Measurements from ENCODE around the gene SOX6. TPM values are rescaled to one million over a fixed set of nuclear protein-coding genes. Genes with fewer than 3 reads are reported as not detected.

SOX6 gene
- polyA plus RNA-seq, 1 donor from 2014 or later: 2.2 TPM

DNA sequence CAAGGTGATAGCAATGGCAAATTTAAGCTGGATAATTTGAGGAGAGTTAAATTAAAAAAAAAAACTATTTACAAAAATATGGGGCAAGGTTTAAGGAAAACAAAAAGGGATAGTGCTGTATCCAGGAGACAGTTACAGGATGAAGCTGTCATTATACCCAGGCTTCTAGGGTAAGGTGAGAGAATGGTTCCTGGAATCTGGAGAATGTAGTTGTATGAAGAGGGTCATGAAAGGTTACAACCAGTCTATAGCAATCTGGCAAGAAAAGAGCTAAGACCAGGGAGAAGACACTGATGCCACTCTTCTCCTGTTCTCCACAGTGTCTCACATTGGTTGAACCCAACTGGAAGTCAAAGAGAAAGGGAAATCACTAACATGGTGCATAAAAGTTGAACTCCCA lies 144.9 kb downstream of the SOX6 start:
- TF ChIP-seq, protein P1, sequence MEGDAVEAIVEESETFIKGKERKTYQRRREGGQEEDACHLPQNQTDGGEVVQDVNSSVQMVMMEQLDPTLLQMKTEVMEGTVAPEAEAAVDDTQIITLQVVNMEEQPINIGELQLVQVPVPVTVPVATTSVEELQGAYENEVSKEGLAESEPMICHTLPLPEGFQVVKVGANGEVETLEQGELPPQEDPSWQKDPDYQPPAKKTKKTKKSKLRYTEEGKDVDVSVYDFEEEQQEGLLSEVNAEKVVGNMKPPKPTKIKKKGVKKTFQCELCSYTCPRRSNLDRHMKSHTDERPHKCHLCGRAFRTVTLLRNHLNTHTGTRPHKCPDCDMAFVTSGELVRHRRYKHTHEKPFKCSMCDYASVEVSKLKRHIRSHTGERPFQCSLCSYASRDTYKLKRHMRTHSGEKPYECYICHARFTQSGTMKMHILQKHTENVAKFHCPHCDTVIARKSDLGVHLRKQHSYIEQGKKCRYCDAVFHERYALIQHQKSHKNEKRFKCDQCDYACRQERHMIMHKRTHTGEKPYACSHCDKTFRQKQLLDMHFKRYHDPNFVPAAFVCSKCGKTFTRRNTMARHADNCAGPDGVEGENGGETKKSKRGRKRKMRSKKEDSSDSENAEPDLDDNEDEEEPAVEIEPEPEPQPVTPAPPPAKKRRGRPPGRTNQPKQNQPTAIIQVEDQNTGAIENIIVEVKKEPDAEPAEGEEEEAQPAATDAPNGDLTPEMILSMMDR (IDR thresholded peaks at IDR 0.05; ENCODE audit: poor library complexity, severe bottlenecking): no peak
- TF ChIP-seq RAD21 (conservative IDR thresholded peaks at IDR 0.05) (no peak), EZH2 (IDR thresholded peaks at IDR 0.05; ENCODE audit: borderline replicate concordance, insufficient read depth, low read length, poor library complexity, severe bottlenecking) (no peak), SMC3 (conservative IDR thresholded peaks at IDR 0.05; ENCODE audit: poor library complexity) (no peak), EP300 (conservative IDR thresholded peaks at IDR 0.05; ENCODE audit: poor library complexity, severe bottlenecking) (no peak), MXI1 (conservative IDR thresholded peaks at IDR 0.05; ENCODE audit: poor library complexity, severe bottlenecking) (no peak), TAF1 (IDR thresholded peaks at IDR 0.05; ENCODE audit: low read depth) (no peak), POLR2AphosphoS5 (IDR thresholded peaks at IDR 0.05) (no peak)
- TF ChIP-seq, protein P2, sequence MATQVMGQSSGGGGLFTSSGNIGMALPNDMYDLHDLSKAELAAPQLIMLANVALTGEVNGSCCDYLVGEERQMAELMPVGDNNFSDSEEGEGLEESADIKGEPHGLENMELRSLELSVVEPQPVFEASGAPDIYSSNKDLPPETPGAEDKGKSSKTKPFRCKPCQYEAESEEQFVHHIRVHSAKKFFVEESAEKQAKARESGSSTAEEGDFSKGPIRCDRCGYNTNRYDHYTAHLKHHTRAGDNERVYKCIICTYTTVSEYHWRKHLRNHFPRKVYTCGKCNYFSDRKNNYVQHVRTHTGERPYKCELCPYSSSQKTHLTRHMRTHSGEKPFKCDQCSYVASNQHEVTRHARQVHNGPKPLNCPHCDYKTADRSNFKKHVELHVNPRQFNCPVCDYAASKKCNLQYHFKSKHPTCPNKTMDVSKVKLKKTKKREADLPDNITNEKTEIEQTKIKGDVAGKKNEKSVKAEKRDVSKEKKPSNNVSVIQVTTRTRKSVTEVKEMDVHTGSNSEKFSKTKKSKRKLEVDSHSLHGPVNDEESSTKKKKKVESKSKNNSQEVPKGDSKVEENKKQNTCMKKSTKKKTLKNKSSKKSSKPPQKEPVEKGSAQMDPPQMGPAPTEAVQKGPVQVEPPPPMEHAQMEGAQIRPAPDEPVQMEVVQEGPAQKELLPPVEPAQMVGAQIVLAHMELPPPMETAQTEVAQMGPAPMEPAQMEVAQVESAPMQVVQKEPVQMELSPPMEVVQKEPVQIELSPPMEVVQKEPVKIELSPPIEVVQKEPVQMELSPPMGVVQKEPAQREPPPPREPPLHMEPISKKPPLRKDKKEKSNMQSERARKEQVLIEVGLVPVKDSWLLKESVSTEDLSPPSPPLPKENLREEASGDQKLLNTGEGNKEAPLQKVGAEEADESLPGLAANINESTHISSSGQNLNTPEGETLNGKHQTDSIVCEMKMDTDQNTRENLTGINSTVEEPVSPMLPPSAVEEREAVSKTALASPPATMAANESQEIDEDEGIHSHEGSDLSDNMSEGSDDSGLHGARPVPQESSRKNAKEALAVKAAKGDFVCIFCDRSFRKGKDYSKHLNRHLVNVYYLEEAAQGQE (IDR thresholded peaks at IDR 0.05; ENCODE audit: borderline replicate concordance): no peak
- no peaks in the 10 kb centered on the region for H3F3A ChIP-seq (ENCODE audit: insufficient read depth, low read length, poor library complexity, severe bottlenecking)
- H3K27ac ChIP-seq (ENCODE audit: low read length): no peak overlapping the region
- no peaks in the 10 kb centered on the region for H3K79me2 ChIP-seq (replicated peaks; ENCODE audit: insufficient read depth, low read length)
- no peaks in the 10 kb centered on the region for H4K20me1 ChIP-seq (ENCODE audit: insufficient read depth)
- H3K9me2 ChIP-seq (ENCODE audit: insufficient read depth, low read length): no peaks in the 10 kb centered on the region
- no peak overlapping the region for H3K4me2 ChIP-seq (ENCODE audit: low read length)
- no peak overlapping the region for H2AFZ ChIP-seq (ENCODE audit: low read depth, low read length)
- H3K36me3 ChIP-seq (ENCODE audit: insufficient read depth, low read length): no peaks in the 10 kb centered on the region
- H3K27me3 ChIP-seq (ENCODE audit: insufficient read depth, low read depth, low read length): no peaks in the 10 kb centered on the region
- no peak overlapping the region for H3K9ac ChIP-seq (ENCODE audit: low read length)
- H3K4me3 ChIP-seq (ENCODE audit: low read length): no peak overlapping the region
- no peaks in the 10 kb centered on the region for H3K9me3 ChIP-seq (ENCODE audit: low read length)

DNA sequence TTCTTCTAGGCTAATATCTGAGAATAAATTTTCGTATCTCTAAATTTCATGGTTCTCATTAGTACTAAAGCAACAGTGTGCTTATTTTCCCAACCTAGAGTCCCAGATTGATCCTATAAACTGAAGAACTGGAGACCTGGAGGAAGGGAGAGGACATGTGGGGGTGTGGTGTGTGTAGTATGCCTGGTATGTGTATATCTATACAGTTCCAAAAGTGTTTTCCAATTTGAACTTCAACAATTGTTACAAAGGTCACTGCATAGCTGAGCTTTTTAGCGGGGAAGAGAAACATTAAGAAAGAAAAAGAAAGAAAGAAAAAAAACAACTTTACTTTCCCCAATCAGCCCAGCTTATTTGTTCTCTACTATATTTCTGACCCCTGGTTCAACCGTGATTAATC lies 152.1 kb downstream of the SOX6 start:
- Histone ChIP-seq H3K79me2 (replicated peaks; ENCODE audit: insufficient read depth, low read length) (no peaks in the 10 kb centered on the region), H3F3A (ENCODE audit: insufficient read depth, low read length, poor library complexity, severe bottlenecking) (no peaks in the 10 kb centered on the region), H4K20me1 (ENCODE audit: insufficient read depth) (no peaks in the 10 kb centered on the region), H3K9me2 (ENCODE audit: insufficient read depth, low read length) (no peaks in the 10 kb centered on the region), H3K4me2 (ENCODE audit: low read length) (no peak overlapping the region), H3K27ac (ENCODE audit: low read length) (no peak overlapping the region), H3K9ac (ENCODE audit: low read length) (no peak overlapping the region), H3K27me3 (ENCODE audit: insufficient read depth, low read depth, low read length) (no peaks in the 10 kb centered on the region), H3K36me3 (ENCODE audit: insufficient read depth, low read length) (no peaks in the 10 kb centered on the region), H3K4me3 (ENCODE audit: low read length) (no peak overlapping the region), H3K9me3 (ENCODE audit: low read length) (no peaks in the 10 kb centered on the region), H2AFZ (ENCODE audit: low read depth, low read length) (no peak overlapping the region)
- no peak for TF ChIP-seq MXI1 (conservative IDR thresholded peaks at IDR 0.05; ENCODE audit: poor library complexity, severe bottlenecking)
- no peak for TF ChIP-seq RAD21 (conservative IDR thresholded peaks at IDR 0.05)
- TF ChIP-seq SMC3 (conservative IDR thresholded peaks at IDR 0.05; ENCODE audit: poor library complexity): no peak
- no peak for TF ChIP-seq POLR2AphosphoS5 (IDR thresholded peaks at IDR 0.05)
- TF ChIP-seq, protein P1 (IDR thresholded peaks at IDR 0.05; ENCODE audit: poor library complexity, severe bottlenecking): no peak
- TF ChIP-seq EP300 (conservative IDR thresholded peaks at IDR 0.05; ENCODE audit: poor library complexity, severe bottlenecking): no peak
- TF ChIP-seq, protein P2 (IDR thresholded peaks at IDR 0.05; ENCODE audit: borderline replicate concordance): no peak
- TF ChIP-seq TAF1 (IDR thresholded peaks at IDR 0.05; ENCODE audit: low read depth): no peak
- no peak for TF ChIP-seq EZH2 (IDR thresholded peaks at IDR 0.05; ENCODE audit: borderline replicate concordance, insufficient read depth, low read length, poor library complexity, severe bottlenecking)
